ENCODE data around the gene CTTNBP2. TPM values are rescaled to one million over a fixed set of nuclear protein-coding genes. Genes with fewer than 3 reads are reported as not detected.

The CTTNBP2 gene
- total and polyA plus RNA-seq, 5 donors from 2014 or later, result not detected

- H3K27ac Mint-ChIP-seq, result no peak overlapping the region
- no peak overlapping the region for H3K27ac ChIP-seq (ENCODE audit: insufficient read depth, low read length, poor library complexity, severe bottlenecking)
- H3K4me3 Mint-ChIP-seq, result no peak overlapping the region
- no peaks in the 10 kb centered on the region for H3K4me1 ChIP-seq (ENCODE audit: control insufficient read depth, insufficient read depth, low read length, poor library complexity, severe bottlenecking)
- no peaks in the 10 kb centered on the region for H3K36me3 ChIP-seq (ENCODE audit: control insufficient read depth, insufficient read depth, low read length)
- H3K4me1 Mint-ChIP-seq, result no peaks in the 10 kb centered on the region
- no peaks in the 10 kb centered on the region for H3K9me3 ChIP-seq (ENCODE audit: control insufficient read depth in 2 of 2, low read length in 2 of 2)
- no peak for DNase-seq
- peaks cover 0 to 4% (median 0%) of the 10 kb centered on the region in 7 donors for H3K9me3 Mint-ChIP-seq
- H3K4me3 ChIP-seq (ENCODE audit: low read depth, low read length), result no peak overlapping the region
- H3K27me3 ChIP-seq (ENCODE audit: control insufficient read depth, insufficient read depth, low read length), result no peaks in the 10 kb centered on the region
- peaks cover 5% of the 10 kb centered on the region for H3K27me3 Mint-ChIP-seq
- no peaks in the 10 kb centered on the region for H3K36me3 Mint-ChIP-seq
- no peak for ATAC-seq (ENCODE audit: low read depth in 2 of 2)
Measured at GRCh38 chr7:117896339-117896738, 23.1 kb upstream of the CTTNBP2 start.

GRCh38 chr7:117895276-117895675 is 22.0 kb upstream of the CTTNBP2 start:
- no peaks in the 10 kb centered on the region for H3K4me1 ChIP-seq (ENCODE audit: control insufficient read depth, insufficient read depth, low read length, poor library complexity, severe bottlenecking)
- Mint-ChIP-seq H3K4me3 (no peak overlapping the region), H3K4me1 (no peaks in the 10 kb centered on the region), H3K9me3 (peaks cover 0 to 4% (median 0%) of the 10 kb centered on the region in 7 donors), H3K36me3 (no peaks in the 10 kb centered on the region), H3K27ac (no peak overlapping the region), H3K27me3 (peaks cover 5% of the 10 kb centered on the region)
- H3K27ac ChIP-seq (ENCODE audit: insufficient read depth, low read length, poor library complexity, severe bottlenecking), result no peak overlapping the region
- H3K9me3 ChIP-seq (ENCODE audit: control insufficient read depth in 2 of 2, low read length in 2 of 2), result no peaks in the 10 kb centered on the region
- ATAC-seq (ENCODE audit: low read depth in 2 of 2) (no peak), DNase-seq (no peak)
- no peaks in the 10 kb centered on the region for H3K27me3 ChIP-seq (ENCODE audit: control insufficient read depth, insufficient read depth, low read length)
- H3K36me3 ChIP-seq (ENCODE audit: control insufficient read depth, insufficient read depth, low read length), result no peaks in the 10 kb centered on the region
- no peak overlapping the region for H3K4me3 ChIP-seq (ENCODE audit: low read depth, low read length)

DNA sequence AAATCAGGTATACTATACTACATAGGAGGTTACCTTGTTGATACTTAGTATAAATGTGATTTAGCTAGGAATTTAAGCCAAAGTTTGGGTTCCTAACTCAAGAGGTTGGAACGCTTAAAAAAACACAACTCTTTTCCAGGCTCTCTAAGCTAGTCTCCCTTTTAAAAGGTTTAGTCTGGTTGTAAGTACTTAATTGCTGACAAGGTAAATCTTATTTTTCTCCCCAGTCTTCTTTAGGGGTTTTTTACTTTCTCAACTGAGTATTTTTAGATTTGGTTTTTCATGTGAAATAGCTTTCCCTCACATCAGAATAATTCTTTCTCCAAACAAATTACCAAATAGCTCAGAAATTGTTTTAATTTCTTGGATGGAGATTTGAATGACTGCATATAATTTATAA is 20.8 kb upstream of the CTTNBP2 start:
- H3K27me3 Mint-ChIP-seq, result peaks cover 5% of the 10 kb centered on the region
- H3K4me3 Mint-ChIP-seq, result no peak overlapping the region

DNA sequence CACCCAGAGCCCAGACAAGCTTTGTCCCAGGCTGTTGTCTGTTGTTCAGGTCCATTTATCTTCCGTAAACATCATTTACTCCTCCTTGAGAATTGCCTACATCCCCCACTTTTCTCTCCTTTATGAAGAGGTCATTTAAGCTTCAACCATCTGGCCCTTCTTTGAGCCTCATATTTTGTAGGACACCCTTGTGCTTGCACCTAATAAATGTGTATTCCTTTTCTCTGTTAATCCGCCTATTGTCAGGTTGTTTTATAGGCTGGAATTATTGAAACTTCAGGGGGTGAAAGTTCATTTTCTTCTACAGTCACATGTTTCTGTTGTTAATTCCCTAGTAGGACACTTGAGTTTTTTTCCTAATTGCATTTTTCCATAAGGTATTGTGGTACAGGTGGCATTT is 19.6 kb upstream of the CTTNBP2 start:
- H3K36me3 Mint-ChIP-seq, result no peaks in the 10 kb centered on the region
- no peaks in the 10 kb centered on the region for H3K4me1 Mint-ChIP-seq
- no peak overlapping the region for H3K4me3 ChIP-seq (ENCODE audit: low read depth, low read length)
- no peaks in the 10 kb centered on the region for H3K36me3 ChIP-seq (ENCODE audit: control insufficient read depth, insufficient read depth, low read length)
- peaks cover 5% of the 10 kb centered on the region for H3K27me3 Mint-ChIP-seq
- H3K27me3 ChIP-seq (ENCODE audit: control insufficient read depth, insufficient read depth, low read length), result no peaks in the 10 kb centered on the region
- H3K9me3 ChIP-seq (ENCODE audit: control insufficient read depth in 2 of 2, low read length in 2 of 2), result no peaks in the 10 kb centered on the region
- H3K27ac Mint-ChIP-seq, result no peak overlapping the region
- H3K27ac ChIP-seq (ENCODE audit: insufficient read depth, low read length, poor library complexity, severe bottlenecking), result no peak overlapping the region
- peaks cover 0 to 2% (median 0%) of the 10 kb centered on the region in 7 donors for H3K9me3 Mint-ChIP-seq
- H3K4me1 ChIP-seq (ENCODE audit: control insufficient read depth, insufficient read depth, low read length, poor library complexity, severe bottlenecking), result no peaks in the 10 kb centered on the region
- H3K4me3 Mint-ChIP-seq, result no peak overlapping the region
- ATAC-seq (ENCODE audit: low read depth in 2 of 2) (no peak), DNase-seq (no peak)

More for the DNA sequence above, 20.8 kb upstream of the CTTNBP2 start:
- H3K27ac Mint-ChIP-seq, result no peak overlapping the region
- no peaks in the 10 kb centered on the region for H3K27me3 ChIP-seq (ENCODE audit: control insufficient read depth, insufficient read depth, low read length)
- H3K9me3 Mint-ChIP-seq, result peaks cover 0 to 2% (median 0%) of the 10 kb centered on the region in 7 donors
- no peaks in the 10 kb centered on the region for H3K36me3 Mint-ChIP-seq
- H3K36me3 ChIP-seq (ENCODE audit: control insufficient read depth, insufficient read depth, low read length), result no peaks in the 10 kb centered on the region
- no peaks in the 10 kb centered on the region for H3K4me1 ChIP-seq (ENCODE audit: control insufficient read depth, insufficient read depth, low read length, poor library complexity, severe bottlenecking)
- ATAC-seq (ENCODE audit: low read depth in 2 of 2), result no peak
- DNase-seq, result no peak
- no peak overlapping the region for H3K4me3 ChIP-seq (ENCODE audit: low read depth, low read length)
- H3K4me1 Mint-ChIP-seq, result no peaks in the 10 kb centered on the region
- no peaks in the 10 kb centered on the region for H3K9me3 ChIP-seq (ENCODE audit: control insufficient read depth in 2 of 2, low read length in 2 of 2)
- no peak overlapping the region for H3K27ac ChIP-seq (ENCODE audit: insufficient read depth, low read length, poor library complexity, severe bottlenecking)

GRCh38 chr7:117889611-117890010 is 16.4 kb upstream of the CTTNBP2 start:
- no peak for DNase-seq
- Mint-ChIP-seq H3K9me3 (peaks cover 0 to 2% (median 0%) of the 10 kb centered on the region in 7 donors), H3K4me1 (no peaks in the 10 kb centered on the region), H3K27me3 (no peaks in the 10 kb centered on the region), H3K27ac (no peak overlapping the region), H3K36me3 (no peaks in the 10 kb centered on the region), H3K4me3 (no peak overlapping the region)
- Histone ChIP-seq H3K4me1 (ENCODE audit: control insufficient read depth, insufficient read depth, low read length, poor library complexity, severe bottlenecking) (no peaks in the 10 kb centered on the region), H3K9me3 (ENCODE audit: control insufficient read depth in 2 of 2, low read length in 2 of 2) (no peaks in the 10 kb centered on the region), H3K27ac (ENCODE audit: insufficient read depth, low read length, poor library complexity, severe bottlenecking) (no peak overlapping the region), H3K27me3 (ENCODE audit: control insufficient read depth, insufficient read depth, low read length) (no peaks in the 10 kb centered on the region), H3K36me3 (ENCODE audit: control insufficient read depth, insufficient read depth, low read length) (no peaks in the 10 kb centered on the region), H3K4me3 (ENCODE audit: low read depth, low read length) (no peak overlapping the region)
- no peak for ATAC-seq (ENCODE audit: low read depth in 2 of 2)

DNA sequence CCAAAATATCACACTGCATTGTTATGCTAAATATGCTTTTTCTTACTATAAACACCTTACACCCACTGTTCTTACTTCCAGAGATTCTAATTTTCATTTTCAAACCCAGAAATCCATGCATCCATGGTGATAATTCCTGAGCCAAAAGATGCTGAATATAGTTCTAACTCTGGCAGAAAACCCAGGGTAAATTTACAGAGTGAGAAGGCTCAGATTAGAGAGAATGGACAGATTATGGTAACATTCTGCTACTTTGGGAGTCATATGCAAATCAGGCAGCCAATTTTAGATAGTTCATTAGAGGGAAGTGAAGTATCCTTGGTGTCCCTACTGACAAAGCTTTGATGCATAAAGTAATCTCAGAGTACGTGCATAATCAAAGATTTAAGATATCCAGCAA is 15.4 kb upstream of the CTTNBP2 start:
- H3K4me3 Mint-ChIP-seq, result no peak overlapping the region
- DNase-seq (no peak), ATAC-seq (ENCODE audit: low read depth in 2 of 2) (no peak)
- H3K4me1 Mint-ChIP-seq, result peaks cover 0 to 5% (median 0%) of the 10 kb centered on the region in 4 donors
- no peak overlapping the region for H3K4me3 ChIP-seq (ENCODE audit: low read depth, low read length)
- H3K9me3 ChIP-seq (ENCODE audit: control insufficient read depth in 2 of 2, low read length in 2 of 2), result no peaks in the 10 kb centered on the region
- H3K36me3 Mint-ChIP-seq, result no peaks in the 10 kb centered on the region
- no peaks in the 10 kb centered on the region for H3K4me1 ChIP-seq (ENCODE audit: control insufficient read depth, insufficient read depth, low read length, poor library complexity, severe bottlenecking)
- no peaks in the 10 kb centered on the region for H3K27me3 ChIP-seq (ENCODE audit: control insufficient read depth, insufficient read depth, low read length)
- H3K36me3 ChIP-seq (ENCODE audit: control insufficient read depth, insufficient read depth, low read length), result no peaks in the 10 kb centered on the region
- no peak overlapping the region for H3K27ac ChIP-seq (ENCODE audit: insufficient read depth, low read length, poor library complexity, severe bottlenecking)
- H3K27ac Mint-ChIP-seq, result no peak overlapping the region
- no peaks in the 10 kb centered on the region for H3K27me3 Mint-ChIP-seq
- H3K9me3 Mint-ChIP-seq, result peaks cover 0 to 3% (median 0%) of the 10 kb centered on the region in 7 donors

DNA sequence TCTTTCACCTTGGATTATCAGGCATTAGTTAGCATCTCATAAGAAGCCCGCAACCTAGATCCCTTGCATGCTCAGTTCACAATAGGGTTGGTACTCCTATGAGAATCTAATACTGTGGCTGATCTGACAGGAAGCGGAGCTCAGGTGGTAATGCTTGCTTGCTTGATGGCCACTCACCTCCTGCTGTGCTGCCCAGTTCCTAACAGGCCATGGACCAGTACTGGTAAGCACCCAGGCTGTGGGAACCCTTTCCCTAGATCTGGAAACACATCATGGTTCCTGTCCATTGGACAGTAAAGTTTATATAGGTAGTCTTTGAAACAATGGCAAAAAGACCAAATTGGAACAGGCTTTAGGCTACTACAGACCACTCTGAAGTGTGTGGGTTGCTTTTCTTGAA is 9.4 kb upstream of the CTTNBP2 start:
- no peak overlapping the region for H3K4me3 Mint-ChIP-seq
- no peaks in the 10 kb centered on the region for H3K27me3 Mint-ChIP-seq
- H3K36me3 Mint-ChIP-seq, result no peaks in the 10 kb centered on the region
- H3K9me3 Mint-ChIP-seq, result peaks cover 0 to 5% (median 0%) of the 10 kb centered on the region in 7 donors
- peaks cover 0 to 5% (median 0%) of the 10 kb centered on the region in 4 donors for H3K4me1 Mint-ChIP-seq
- ATAC-seq (ENCODE audit: low read depth in 2 of 2) (no peak), DNase-seq (no peak)
- Histone ChIP-seq H3K36me3 (ENCODE audit: control insufficient read depth, insufficient read depth, low read length) (no peaks in the 10 kb centered on the region), H3K4me1 (ENCODE audit: control insufficient read depth, insufficient read depth, low read length, poor library complexity, severe bottlenecking) (no peaks in the 10 kb centered on the region), H3K4me3 (ENCODE audit: low read depth, low read length) (no peak overlapping the region), H3K9me3 (ENCODE audit: control insufficient read depth in 2 of 2, low read length in 2 of 2) (no peaks in the 10 kb centered on the region), H3K27me3 (ENCODE audit: control insufficient read depth, insufficient read depth, low read length) (no peaks in the 10 kb centered on the region), H3K27ac (ENCODE audit: insufficient read depth, low read length, poor library complexity, severe bottlenecking) (no peak overlapping the region)
- H3K27ac Mint-ChIP-seq, result no peak overlapping the region

DNA sequence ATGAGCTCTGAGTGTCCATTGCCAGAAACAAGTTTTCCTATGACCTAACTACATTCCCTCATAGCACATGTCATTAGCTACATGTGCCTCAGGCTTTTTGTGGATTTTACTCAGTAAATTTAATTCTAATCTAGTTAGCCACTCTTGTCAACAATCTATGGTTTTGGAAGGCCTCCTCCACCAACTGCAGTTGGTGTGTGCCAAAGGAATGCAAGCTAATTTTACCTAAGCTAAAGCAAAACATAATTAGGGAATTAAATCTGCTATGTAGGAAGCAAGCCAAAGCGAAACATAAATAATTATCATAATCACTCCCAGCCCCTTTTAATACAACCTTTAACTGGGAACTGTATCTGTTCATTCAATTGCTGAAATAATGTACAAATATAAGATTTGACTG is 3.5 kb upstream of the CTTNBP2 start:
- Histone ChIP-seq H3K4me1 (ENCODE audit: control insufficient read depth, insufficient read depth, low read length, poor library complexity, severe bottlenecking) (peaks cover 4% of the 10 kb centered on the region), H3K27ac (ENCODE audit: insufficient read depth, low read length, poor library complexity, severe bottlenecking) (no peak overlapping the region), H3K9me3 (ENCODE audit: control insufficient read depth in 2 of 2, low read length in 2 of 2) (no peaks in the 10 kb centered on the region), H3K36me3 (ENCODE audit: control insufficient read depth, insufficient read depth, low read length) (no peaks in the 10 kb centered on the region), H3K4me3 (ENCODE audit: low read depth, low read length) (no peak overlapping the region), H3K27me3 (ENCODE audit: control insufficient read depth, insufficient read depth, low read length) (peaks cover 9% of the 10 kb centered on the region)
- Mint-ChIP-seq H3K36me3 (no peaks in the 10 kb centered on the region), H3K4me1 (peaks cover 0 to 11% (median 0%) of the 10 kb centered on the region in 4 donors), H3K27ac (no peak overlapping the region), H3K27me3 (peaks cover 44% of the 10 kb centered on the region), H3K9me3 (peaks cover 0 to 7% (median 0%) of the 10 kb centered on the region in 7 donors), H3K4me3 (no peak overlapping the region)
- ATAC-seq (ENCODE audit: low read depth in 2 of 2) (no peak), DNase-seq (no peak)

Measured in CD4-positive, CD25-positive, alpha-beta regulatory T cell (primary cell).